K562 (cell line): ENCODE measurements around the gene SYNPO2. TPM values are rescaled to one million over a fixed set of nuclear protein-coding genes. Genes with fewer than 3 reads are reported as not detected.

Source experiments
- ATAC-seq: fragments of 200-7000 bp; cut with Tn5 transposase; 3 replicates; pipeline ENCODE4 v1.9.1; 2020; ENCODE audit warnings: moderate library complexity
- BruUV-seq: library from RNA; stranded (reverse); fragments of 400-500 nt; replicated peaks from 2 replicates; lab custom pipeline; 2021; lab: Mats Ljungman, UMichigan
- CTCF ChIA-PET: fragments of 300-600 bp; formaldehyde crosslinking; extraction: SDS; loops from one replicate; lab custom pipeline; 2021; ENCODE audit warnings: low intra/inter-chr PET ratio; lab: Yijun Ruan, JAX
- POLR2A ChIA-PET: fragments of 300-600, 350-650 bp; sonication (Branson Sonifier 250); formaldehyde crosslinking; extraction: SDS; loops from one replicate; lab custom pipeline; 2021; ENCODE audit warnings: antibody characterized with exemption, inconsistent platforms; lab: Yijun Ruan, JAX
- DNase-seq, 4 experiments: peaks; one replicate each; pipeline versions ENCODE4 v3.0.0 to v3.0.0-alpha.2; 2011 to 2018; ENCODE audit warnings: low spot score in 3 of 4, mixed read lengths in 3 of 4; ENCODE audit errors: extremely low read depth in 1 of 4
- FAIRE-seq: peaks from 2 replicates; lab custom pipeline; 2011; peaks lifted over from hg19 to GRCh38; lab: Jason Lieb, UNC
- H2AFZ ChIP-seq: 2 replicates; pipeline ENCODE4 v1.6.0; 2011; ENCODE audit warnings: low read depth, low read length, control low read depth, inconsistent platforms
- H3K27ac ChIP-seq: fragments of 200-600 bp; 3 replicates; pipeline ENCODE4 v1.8.0; 2011; ENCODE audit warnings: low read depth, mild to moderate bottlenecking, control low read depth, inconsistent platforms, low read length, moderate library complexity, mixed read lengths; ENCODE audit errors: extremely low read depth
- H3K27me3 ChIP-seq, 2 experiments: fragments of 300-600 bp in 1 of 2; 2 replicates in 1 of 2; 3 replicates in 1 of 2; pipeline versions ENCODE4 v1.6.0 to v1.8.0; 2011; ENCODE audit warnings: inconsistent platforms in 2 of 2, low read length in 2 of 2, mild to moderate bottlenecking in 1 of 2, mixed read lengths in 1 of 2, moderate library complexity in 1 of 2; ENCODE audit not compliant: control insufficient read depth in 2 of 2, insufficient read depth in 2 of 2
- H3K36me3 ChIP-seq: fragments of 300-600 bp; 3 replicates; pipeline ENCODE4 v1.8.0; 2011; ENCODE audit warnings: mild to moderate bottlenecking, low read length, inconsistent platforms; ENCODE audit not compliant: control insufficient read depth, insufficient read depth
- H3K4me1 ChIP-seq, 2 experiments: fragments of 200-600 bp in 1 of 2; replicated peaks in 1 of 2; 2 replicates in 1 of 2; 3 replicates in 1 of 2; pipeline versions ENCODE4 v1.5.1 to v1.8.0; 2011; ENCODE audit warnings: inconsistent platforms in 2 of 2, low read length in 2 of 2, mild to moderate bottlenecking in 1 of 2, mixed read lengths in 1 of 2, moderate library complexity in 1 of 2; ENCODE audit not compliant: control insufficient read depth in 2 of 2, insufficient read depth in 2 of 2
- H3K4me2 ChIP-seq: 2 replicates; pipeline ENCODE4 v1.6.1; 2011; ENCODE audit warnings: low read length, control low read depth, inconsistent platforms, mixed read lengths; ENCODE audit not compliant: insufficient read depth
- H3K4me3 ChIP-seq: fragments of 200-600 bp; sonication (generic), shearing (Covaris generic); 2 replicates; pipeline ENCODE4 v1.5.1; 2016; ENCODE audit warnings: control low read depth, inconsistent platforms
- H3K79me2 ChIP-seq: fragments of 200-600 bp; 3 replicates; pipeline ENCODE4 v1.8.0; 2011; ENCODE audit warnings: low read length, inconsistent platforms; ENCODE audit not compliant: control insufficient read depth, insufficient read depth
- H3K9ac ChIP-seq, 2 experiments: 2 replicates each; pipeline versions ENCODE4 v1.6.0 to v1.6.1; 2011; ENCODE audit warnings: low read depth in 2 of 2, low read length in 2 of 2, control low read depth in 1 of 2, inconsistent platforms in 1 of 2, mild to moderate bottlenecking in 1 of 2, mixed read lengths in 1 of 2; ENCODE audit not compliant: insufficient read depth in 1 of 2
- H3K9me1 ChIP-seq: one replicate; pipeline ENCODE4 v1.6.0; 2011; ENCODE audit warnings: inconsistent platforms, mild to moderate bottlenecking, low read length, moderate library complexity; ENCODE audit not compliant: control insufficient read depth, insufficient read depth
- H3K9me3 ChIP-seq: replicated peaks from 2 replicates; pipeline ENCODE4 v1.5.1; 2011; ENCODE audit warnings: low read depth, low read length, inconsistent platforms; ENCODE audit not compliant: control insufficient read depth, insufficient read depth
- H4K20me1 ChIP-seq: replicated peaks from 2 replicates; pipeline ENCODE4 v1.6.1; 2011; ENCODE audit warnings: low read length, inconsistent platforms, mixed read lengths; ENCODE audit not compliant: control insufficient read depth, insufficient read depth
- ELF1 ChIP-seq: fragments of 200-800 bp; sonication (Bioruptor generic); IDR thresholded peaks from 2 replicates; pipeline ENCODE4 v1.6.1; 2016; ENCODE audit warnings: missing genetic modification characterization, missing compliant biosample characterization
- FOSL1 ChIP-seq: fragments of 200-800 bp; sonication (Bioruptor generic); conservative IDR thresholded peaks from 2 replicates; pipeline ENCODE4 v1.6.1; 2016; ENCODE audit warnings: missing genetic modification characterization, missing compliant biosample characterization
- MEIS2 ChIP-seq: fragments of 450-650 bp; IDR thresholded peaks from 2 replicates; pipeline ENCODE4 v1.6.1; 2014; ENCODE audit warnings: mild to moderate bottlenecking; ENCODE audit not compliant: partially characterized antibody
- PBX2 ChIP-seq, 2 experiments: IDR thresholded peaks in 1 of 2; conservative IDR thresholded peaks in 1 of 2; 2 replicates each; pipeline ENCODE4 v1.6.1; 2016; ENCODE audit warnings: low read depth in 2 of 2, mild to moderate bottlenecking in 1 of 2, missing compliant biosample characterization in 1 of 2, missing genetic modification characterization in 1 of 2, moderate library complexity in 1 of 2
- RNF219 ChIP-seq: fragments of 250-450 bp; sonication (Bioruptor Pico); IDR thresholded peaks from 2 replicates; pipeline ENCODE4 v1.5.0; 2022; ENCODE audit warnings: mild to moderate bottlenecking
- SMAD4 ChIP-seq: fragments of 250-450 bp; sonication (Bioruptor Pico); conservative IDR thresholded peaks from 2 replicates; pipeline ENCODE4 v1.8.0; 2021; ENCODE audit warnings: inconsistent platforms, mild to moderate bottlenecking, moderate library complexity
- TRIM28 ChIP-seq: fragments of 450-650 bp; IDR thresholded peaks from 2 replicates; pipeline ENCODE4 v1.6.1; 2017
- WGBS: fragments of 100-300 bp; shearing (Covaris generic); methylation state at CpG from one replicate; pipeline ENCODE4 v1.1.6; 2016; ENCODE audit warnings: low coverage, mixed read lengths; ENCODE audit not compliant: insufficient coverage; ENCODE audit errors: missing lambda C conversion rate; 5-methylcytosine and 5-hydroxymethylcytosine counted together
- in situ Hi-C: fragments of 300-500 bp; cut with MboI; formaldehyde crosslinking; loops from 4 replicates; pipeline ENCODE4 v1.15.0; 2018; ENCODE audit warnings: inconsistent platforms, mixed read lengths
- intact Hi-C: fragments of 100-400 bp; cut with micrococcal nuclease; formaldehyde crosslinking; loops from 2 replicates; pipeline ENCODE4 v1.14.2; 2022
- polyA plus RNA-seq, 8 experiments: library from polyadenylated mRNA; depleted of rRNA in 4 of 8; stranded (reverse) in 5 of 8; unstranded in 3 of 8; fragments of >200 nt; fragmentation: Nextera tagmentation in 2 of 8; fragmentation: Illumina TruSeq in 1 of 8; extraction: Ambion mirVana in 2 of 8; extraction: Trizol in 1 of 8; gene quantifications; 2 replicates each; pipeline versions ENCODE4 v1.2.1 to v1.2.3, GENCODE V29; 2011 to 2014; ENCODE audit warnings: inconsistent platforms in 1 of 8, missing spikeins in 1 of 8
- total RNA-seq, 7 experiments: library from RNA; depleted of rRNA in 6 of 7; stranded (reverse); fragments of >200 nt in 6 of 7; fragmentation: Illumina TruSeq in 2 of 7; extraction: Trizol in 2 of 7; gene quantifications; 2 replicates each; pipeline versions ENCODE4 v1.2.1 to v1.2.3, GENCODE V29; 2011 to 2021; ENCODE audit warnings: low replicate concordance in 1 of 7

SYNPO2 gene
- total and polyA plus RNA-seq, 9 of the 15 experiments (the other 6 are each of a cell fraction or from before 2014, with no cell fraction given), result 0.03 to 0.18 TPM; not detected in 7

GRCh38 chr4:118905566-118905965 is 16.9 kb downstream of the SYNPO2 start:
- H3K4me2 ChIP-seq, result no peak overlapping the region

More at GRCh38 chr4:118905566-118905965, 16.9 kb downstream of the SYNPO2 start:
- H3K79me2 ChIP-seq, result no peaks in the 10 kb centered on the region
- H3K9ac ChIP-seq, result no peak overlapping the region
- no peaks in the 10 kb centered on the region for H3K36me3 ChIP-seq
- peak in 2 of 4 experiments; percentile 11 to 24 for DNase-seq
- ChIA-PET CTCF (no interaction called here), POLR2A (no interaction called here)
- FAIRE-seq, result peak; percentile 56
- in situ Hi-C loops, result no loop called here
- no peaks in the 10 kb centered on the region for H4K20me1 ChIP-seq
- no peak overlapping the region for H3K27ac ChIP-seq
- no peak overlapping the region for H2AFZ ChIP-seq
- no peaks in the 10 kb centered on the region; a peak in 1 of 5 replicates for H3K4me1 ChIP-seq
- peaks cover 0 to 4% of the 10 kb centered on the region in 2 experiments; a peak in 1 of 5 replicates for H3K27me3 ChIP-seq
- no peak for TF ChIP-seq PBX2 (CRISPR knock-in tag; IDR thresholded peaks at IDR 0.05; ENCODE audit: low read depth)
- 0 out of 2 replicates have a peak, but pooled peaks have one; percentile 10 for TF ChIP-seq PBX2 (tag; conservative IDR thresholded peaks at IDR 0.05; ENCODE audit: low read depth)
- peak; percentile 4 for TF ChIP-seq MEIS2
- TF ChIP-seq ELF1 (tag), result peak; percentile 23; the same call in 1 of the 2 replicates
- TF ChIP-seq FOSL1 (tag), result peak; percentile 49
- TF ChIP-seq SMAD4, result peak; percentile 93
- TF ChIP-seq RNF219 (CRISPR knock-in tag), result no peak
- no peak for TF ChIP-seq TRIM28
- no peaks in the 10 kb centered on the region for H3K9me1 ChIP-seq
- intact Hi-C loops, result no loop called here
- BruUV-seq, result no TSS peak
- no peak for ATAC-seq
- no peak overlapping the region for H3K4me3 ChIP-seq
- 0% methylated on average over 4 of the region's 4 CpGs for WGBS
- H3K9me3 ChIP-seq, result no peaks in the 10 kb centered on the region
